Fibroblast of skin of left quadriceps (primary cell): ENCODE data around the gene AGK.
"Not testable (repeated sequence)": the region's sequence is repeated elsewhere in the genome, so short reads cannot be mapped to it uniquely, and the experiment has no call there.

Source experiments
- DNase-seq, 2 experiments: peaks; one replicate each; pipeline ENCODE4 v3.0.0-alpha.2; 2013; ENCODE audit warnings: low read depth in 2 of 2

The AGK gene

DNA sequence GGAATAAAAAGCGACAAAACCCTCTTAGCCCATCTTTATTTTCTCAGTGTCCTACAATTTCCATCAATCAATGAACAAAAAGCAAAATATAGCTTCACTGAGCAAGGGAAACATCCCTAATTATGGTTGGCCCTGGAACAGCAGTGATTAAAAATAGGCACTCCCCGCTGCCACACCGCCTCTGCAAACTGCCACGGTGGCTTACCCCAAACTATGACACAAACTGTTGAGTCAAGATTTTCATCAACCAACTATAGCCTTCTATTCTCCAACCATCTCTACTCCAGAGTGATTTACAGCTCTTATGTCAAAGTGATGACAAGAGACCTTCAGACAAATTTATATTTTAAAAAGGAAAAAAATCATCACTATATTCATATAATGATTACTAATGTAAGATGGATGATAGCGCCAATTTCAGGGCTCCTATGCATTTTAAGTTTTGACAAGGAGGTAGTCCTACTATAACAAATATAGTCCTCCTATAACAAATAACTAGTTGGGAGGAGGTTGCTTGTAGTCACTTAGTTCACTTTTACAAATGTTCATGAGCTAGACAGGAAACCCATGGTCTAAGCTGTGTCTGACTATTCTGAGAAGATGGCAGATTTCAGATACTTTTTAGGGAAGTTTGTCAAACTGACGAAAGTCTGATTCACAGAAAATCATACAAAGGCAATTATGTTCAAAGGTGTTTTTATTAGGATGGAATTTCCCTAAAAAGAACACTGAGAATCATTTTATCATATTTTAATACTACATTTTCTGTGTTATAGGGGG is 124.4 kb downstream of the AGK start:
- DNase-seq = no peak

DNA sequence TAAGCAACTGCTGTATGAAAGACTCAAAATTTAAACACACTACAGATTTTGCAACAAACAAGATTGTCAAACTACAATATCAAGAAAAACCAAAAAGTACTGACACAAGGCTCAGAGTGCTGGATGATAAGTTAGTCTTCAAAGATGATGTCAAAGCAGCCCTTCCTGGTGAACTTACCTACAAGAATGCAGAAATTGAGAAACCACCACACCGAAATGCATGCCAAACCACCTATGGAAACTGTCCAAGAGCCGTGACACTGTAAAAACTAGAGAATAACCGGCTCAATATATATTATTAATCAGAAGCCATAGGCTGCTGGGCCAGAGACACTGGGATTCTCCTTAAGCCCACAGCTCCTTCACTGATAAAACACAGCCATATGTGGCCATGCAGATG is 125.4 kb downstream of the AGK start:
- peak in 1 of 2 experiments; percentile 15 for DNase-seq

DNA sequence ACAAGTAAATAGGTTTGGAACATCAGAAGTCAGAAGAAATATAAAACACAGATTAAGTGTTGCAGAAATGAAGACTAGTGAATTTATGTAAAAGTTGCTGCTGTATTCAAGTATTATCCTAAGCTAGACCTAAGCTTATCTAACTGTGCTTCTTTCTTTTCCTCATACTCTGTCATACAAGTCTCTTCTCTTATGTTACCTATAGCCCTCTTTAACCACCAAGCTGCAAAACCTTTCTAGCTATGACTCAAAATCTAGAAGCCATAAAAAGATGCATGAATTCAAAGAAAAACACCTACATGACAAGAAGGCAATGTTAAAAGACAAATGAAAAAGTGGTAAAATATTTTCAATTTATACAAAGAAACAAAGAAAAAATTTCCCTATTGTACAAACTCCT is 127.8 kb downstream of the AGK start:
- DNase-seq = no peak

DNA sequence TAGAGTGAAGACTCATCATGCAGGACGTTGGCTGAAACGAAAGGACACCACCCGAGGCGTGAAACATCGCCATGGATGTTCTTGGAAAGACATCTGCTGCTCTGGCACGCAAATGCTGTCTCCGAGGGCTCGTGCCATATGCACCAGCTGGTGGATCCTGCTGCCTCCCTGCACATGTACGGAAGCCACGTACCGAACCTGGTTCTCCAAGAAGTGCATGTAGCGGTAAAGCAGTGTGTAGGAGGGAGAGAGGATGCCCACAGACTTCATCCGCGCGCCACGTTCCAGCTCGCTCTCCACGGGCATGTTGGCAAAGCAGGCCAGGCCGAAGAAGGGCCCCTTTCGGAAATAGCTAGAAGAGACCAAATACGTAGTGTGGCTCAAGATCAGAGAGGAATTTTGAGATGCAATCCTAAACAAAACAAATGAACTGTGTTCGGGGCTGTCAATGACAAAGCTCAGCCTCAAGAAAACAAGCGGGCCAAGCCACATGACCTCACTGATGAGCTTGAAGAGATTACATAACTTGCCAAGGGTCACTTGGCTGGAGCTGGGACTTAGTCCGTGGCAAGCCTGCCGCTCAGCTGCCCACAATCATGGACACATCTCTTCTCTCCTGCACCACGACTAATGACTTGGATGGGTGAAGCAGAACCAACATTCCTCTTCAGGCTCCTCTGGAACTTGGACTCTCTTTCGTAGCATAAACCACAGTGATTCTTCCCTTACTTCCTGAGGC is 134.2 kb downstream of the AGK start:
- no peak for DNase-seq

DNA sequence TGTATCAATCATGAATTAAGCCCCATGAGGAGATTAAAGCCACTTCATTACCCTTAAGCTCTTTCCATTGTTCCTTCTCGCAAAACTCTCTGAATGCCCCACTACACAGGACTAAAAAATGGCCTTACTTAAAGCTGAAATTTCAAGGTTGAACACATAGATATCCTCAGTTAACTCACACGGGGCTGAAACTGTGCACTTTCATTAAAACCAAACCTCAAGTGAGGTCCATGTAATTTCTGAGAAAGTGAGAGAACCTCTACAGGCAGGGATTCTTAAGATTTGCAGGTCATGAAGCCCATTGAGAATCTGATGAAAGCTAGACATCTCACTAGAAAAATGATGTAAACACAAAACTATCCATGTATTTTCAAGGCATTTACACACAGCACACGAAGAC is 134.9 kb downstream of the AGK start:
- no peak for DNase-seq

DNA sequence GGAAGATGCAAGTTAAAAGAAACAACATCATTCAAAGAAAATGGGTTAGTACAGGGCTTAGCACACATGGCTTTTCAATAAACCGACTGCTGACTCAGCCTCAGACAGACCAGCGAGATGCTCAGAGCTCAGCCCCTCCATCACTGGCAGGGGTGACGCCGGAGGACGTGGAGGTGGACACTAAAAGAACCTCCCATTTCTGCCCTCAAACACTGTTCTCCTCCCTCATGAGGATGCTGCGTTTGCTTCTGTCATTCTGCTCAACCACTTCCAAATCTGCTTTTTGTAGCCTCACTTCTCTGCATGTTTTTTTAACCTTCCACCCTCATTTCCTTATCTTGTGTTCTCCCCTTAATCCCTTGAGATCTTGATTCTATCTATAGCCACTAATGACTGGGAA is 135.5 kb downstream of the AGK start:
- DNase-seq = no peak

DNA sequence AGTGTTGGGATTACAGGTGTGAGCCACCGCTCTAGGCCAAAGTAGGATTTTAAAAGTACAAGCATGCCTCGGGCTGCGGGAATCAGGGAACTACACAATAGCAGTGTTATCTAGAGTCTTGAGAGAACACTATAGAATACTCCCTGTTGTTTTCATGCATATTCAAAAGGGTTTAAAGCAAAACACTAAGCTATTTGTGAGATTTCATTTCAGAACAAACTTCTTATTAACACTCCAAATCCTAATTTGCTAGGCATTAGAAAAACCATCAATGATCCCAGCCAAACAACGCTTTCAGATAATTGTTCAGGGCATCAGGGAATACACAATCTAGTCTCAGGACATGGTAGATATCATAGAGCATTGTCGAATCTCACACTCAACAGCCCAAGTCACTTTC is 136.8 kb downstream of the AGK start:
- no peak for DNase-seq

DNA sequence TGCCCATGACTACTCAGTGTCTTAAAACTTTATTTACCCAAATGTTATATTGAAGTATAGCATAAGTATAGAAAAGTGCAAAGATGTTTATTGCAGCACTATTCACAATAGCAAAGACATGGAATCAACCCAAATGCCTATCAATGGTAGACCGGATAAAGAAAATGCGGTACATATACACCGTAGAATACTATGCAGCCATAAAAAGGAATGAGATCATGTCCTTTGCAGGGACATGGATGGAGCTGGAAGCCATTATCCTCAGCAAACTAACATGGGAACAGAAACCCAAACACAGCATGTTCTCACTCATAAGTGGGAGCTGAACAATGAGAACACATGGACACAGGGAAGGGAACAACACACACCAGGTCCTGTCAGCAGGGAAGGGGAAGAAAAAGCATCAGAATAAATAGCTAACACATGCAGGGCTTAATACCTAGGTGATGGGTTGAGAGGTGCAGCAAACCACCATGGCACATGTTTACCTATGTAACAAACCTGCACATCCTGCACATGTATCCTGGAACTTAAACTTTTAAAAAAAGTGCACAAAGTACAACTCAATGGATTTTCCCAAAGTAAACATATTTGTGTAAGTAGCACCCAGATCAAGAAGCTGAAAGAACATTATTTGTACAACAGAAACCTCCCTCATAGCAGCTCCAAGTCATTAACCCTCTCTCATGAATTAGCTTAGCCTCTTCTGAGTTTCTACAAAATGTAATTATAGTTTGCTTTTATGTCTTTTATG is 138.0 kb downstream of the AGK start:
- DNase-seq = not testable (repeated sequence)

DNA sequence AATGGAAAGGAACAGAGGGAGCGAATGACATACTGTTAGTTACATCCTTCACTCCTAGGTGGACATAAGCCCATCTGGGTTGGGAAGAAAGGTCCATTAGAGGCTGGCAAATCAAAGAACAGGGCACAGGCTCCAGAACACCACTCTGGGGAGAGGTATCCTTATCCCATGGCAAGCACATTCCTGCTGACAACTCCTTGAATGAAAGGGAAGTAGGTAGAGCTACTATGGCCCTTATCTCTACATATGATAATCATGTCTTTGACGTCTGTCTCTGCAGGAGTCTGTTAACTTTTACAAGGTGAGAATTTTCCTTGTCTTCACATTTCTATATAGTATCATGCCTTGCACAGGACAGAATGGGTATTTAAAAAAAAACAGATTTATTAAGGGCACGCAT is 140.3 kb downstream of the AGK start:
- no peak for DNase-seq

DNA sequence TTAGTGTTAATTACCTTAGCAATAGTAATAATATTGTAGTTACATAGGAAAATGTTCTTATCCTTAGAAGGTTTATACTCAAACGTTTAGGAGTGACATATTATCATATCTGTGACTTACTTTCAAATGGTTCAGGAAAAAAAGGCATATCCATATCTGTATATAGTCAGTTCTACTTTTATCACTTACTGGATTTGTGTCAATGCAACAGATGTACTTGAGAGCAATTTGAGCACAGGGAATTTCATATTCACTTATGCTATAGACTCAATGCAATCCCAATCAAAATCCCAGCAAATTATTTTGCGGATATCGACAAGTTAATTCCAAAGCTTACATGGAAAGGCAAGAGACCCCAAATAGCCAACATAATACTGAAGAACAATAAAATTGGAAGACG is 140.8 kb downstream of the AGK start:
- DNase-seq = no peak

DNA sequence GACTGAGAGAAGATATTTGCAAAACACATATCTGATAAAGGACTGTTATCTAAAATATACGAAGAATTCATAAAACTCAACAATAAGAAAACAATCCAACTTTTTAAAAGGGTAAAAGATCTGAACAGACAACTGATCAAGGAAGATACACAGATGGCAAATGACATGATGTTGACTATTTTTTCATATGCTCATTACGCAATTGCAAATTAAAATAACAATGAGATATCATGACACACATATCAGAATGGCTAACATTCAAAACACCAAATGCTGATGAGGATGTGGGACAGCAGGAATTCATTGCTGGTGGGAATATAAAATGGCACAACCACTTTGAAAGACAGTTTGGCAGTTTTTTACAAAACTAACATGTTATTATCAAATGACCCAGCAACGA is 141.9 kb downstream of the AGK start:
- DNase-seq = no peak

DNA sequence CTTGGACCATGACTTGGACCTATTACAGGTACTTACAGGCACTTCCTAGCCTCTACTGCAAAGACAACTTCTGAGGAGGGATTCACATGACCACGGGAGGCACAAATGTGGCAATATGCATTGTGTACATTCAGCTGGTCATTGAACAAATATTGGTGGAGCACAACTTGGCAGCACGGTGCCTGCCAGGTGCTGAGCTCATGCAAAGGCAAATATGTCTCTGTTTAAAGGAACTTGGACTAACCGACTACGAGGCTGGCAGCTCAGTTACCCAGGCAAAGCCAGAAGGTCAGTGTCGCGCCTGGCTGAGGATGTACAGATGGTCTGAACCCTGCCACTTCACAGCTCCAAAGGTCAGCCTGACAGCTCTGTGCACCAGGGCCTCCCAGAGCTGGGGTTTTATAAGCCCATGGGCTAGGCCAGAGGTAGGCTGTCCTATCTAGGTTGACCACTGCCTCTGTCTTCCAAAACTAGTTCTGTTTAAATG is 144.6 kb downstream of the AGK start:
- DNase-seq = no peak

DNA sequence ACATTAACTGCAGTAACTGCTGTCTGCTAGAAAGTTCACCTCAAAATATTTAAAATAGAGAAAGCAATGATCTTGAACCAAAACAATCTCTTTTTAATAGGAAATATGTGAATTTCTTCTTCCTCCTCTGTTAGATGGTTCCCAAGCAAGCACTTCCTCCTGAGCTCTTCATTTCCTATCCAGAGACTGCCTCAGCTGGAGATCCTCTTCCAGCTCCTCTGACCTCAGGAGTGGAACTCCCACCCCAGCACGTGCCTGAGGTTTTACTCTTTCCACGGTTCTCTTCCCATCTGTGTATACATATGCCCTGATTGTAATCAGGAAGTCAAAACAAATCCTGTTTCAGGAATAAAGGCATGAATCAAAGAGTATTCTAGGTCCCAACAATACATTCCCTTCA is 145.1 kb downstream of the AGK start:
- DNase-seq = no peak

DNA sequence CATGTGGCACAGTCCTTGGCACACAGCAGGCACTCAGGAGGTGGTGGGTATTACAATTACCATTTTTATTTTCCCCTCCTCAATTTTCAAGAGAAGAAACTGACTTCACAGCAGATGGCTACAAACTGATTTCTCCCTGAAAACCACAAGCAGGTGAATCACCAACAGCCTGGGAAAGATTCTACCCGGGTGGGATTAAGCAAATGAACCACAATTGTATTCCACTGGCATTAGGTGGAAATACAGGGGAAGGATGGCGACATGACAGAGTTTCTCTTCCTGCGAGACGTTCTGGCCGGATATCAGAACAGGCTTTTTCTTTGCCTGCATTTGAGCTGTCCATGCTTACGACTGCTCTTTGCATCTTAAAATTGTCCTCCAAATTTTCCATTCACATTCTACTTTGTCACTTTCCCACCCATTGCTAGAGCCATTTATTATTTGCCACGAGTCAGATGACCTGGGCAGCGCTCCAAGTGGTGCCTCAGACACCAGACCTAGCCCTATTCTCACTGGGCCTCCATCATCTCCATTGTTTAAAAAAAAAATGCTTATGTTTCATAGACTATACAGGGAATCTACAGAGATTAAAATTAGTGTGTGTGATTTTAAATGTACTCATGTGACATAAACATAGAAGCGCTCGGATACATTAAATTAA is 146.1 kb downstream of the AGK start:
- DNase-seq = peak in 1 of 2 experiments; percentile 9

DNA sequence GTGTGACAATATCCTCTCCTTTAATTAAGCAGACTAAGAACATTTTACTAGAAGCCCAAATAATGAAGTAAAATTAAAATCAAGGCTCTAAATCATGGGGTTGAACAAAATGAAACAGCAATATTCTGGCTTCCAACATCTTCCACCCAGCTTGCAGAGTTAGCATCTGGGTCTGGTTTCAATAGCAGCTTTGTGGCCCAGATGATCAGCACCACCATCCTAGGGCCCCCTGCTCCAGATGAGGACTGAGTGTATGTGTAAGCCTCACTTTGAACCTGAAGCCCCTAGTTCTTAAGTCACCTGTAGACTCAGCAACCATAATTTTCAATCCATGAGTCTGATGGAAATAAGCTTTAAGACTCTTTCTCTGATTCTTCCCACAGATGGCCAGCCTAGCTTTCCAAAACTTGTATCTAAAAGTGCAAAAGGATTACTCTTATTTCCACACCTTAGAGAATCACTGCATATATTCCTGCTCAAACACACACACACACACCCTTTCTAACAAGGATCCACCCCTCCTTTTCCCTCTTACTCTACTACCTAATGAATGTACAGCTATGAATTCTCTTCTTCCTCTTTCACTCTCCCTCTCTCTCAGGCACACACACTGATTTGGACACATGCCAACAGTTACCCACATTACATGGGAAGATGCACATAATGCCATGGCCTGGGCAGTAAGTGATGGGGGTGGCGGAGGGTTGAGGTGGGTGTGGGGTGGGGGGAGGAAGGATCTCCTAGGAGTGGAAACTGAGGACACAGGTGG is 147.2 kb downstream of the AGK start:
- no peak for DNase-seq

DNA sequence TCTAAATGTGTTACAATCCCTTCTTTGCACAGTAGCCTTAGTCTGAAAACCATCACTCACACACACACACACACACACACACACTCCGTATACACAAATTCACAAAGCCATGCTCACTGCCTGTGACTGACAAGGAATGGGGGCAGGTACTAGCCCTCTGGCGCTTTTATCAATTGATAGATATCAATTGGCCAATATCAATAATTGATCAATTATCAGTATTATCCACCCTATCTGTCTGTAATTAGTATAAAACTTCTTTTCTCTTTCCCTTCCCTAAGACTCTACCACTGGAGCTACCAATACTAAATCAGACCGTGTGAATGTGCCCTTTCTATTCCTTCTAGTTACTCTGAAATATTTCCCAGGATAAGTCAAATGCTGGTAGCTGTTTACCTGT is 148.7 kb downstream of the AGK start:
- DNase-seq = no peak

DNA sequence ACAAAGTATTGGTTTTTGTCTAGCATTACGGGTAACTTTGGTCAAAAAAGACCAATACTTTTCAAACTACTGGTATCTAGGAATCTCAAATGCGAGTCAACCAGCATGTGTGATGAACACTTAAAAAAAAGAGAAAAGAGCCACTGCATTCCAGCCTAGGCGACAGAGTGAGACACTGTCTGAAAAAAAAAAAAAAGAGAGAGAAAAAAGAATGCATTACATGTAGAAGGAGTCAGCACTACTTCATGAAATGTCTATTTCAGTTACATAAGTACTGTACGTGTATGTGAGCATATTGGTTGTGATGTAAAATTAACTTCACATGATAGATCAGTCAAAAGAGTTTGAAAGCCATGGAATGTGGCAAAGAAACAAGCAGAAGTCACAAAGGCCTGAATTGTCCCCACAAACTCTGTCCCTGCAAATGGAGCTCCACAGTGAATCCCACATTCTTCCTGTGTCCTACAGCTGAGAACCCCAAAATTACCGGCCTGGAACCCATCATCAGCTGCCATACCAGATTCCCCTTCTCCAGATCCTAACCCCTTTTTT is 149.2 kb downstream of the AGK start:
- no peak for DNase-seq

DNA sequence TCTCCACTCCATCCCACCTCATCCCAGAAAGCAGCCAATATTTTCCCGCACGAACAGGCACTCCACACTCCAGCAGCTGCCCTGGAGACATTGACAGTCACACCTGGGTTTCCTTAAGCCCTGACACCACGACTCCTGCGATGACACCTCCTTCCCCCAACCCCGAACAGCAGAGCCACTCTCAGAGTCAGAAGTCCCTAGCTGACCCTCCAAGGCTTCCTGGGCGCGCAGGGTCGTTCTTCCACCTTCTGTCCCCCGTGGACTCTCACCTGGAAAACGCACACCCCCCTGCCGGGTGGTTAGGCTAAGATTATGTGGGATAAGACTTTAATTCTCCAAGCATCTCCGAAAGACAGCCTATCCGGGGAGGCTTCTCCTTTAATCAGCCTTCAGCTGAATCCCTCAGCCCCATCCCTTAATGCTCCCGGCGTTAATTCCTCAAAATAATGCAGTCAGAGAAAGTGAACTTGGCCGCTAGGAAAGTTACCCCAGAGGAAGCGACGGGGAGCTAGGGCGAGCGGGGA is 149.7 kb downstream of the AGK start:
- no peak for DNase-seq

DNA sequence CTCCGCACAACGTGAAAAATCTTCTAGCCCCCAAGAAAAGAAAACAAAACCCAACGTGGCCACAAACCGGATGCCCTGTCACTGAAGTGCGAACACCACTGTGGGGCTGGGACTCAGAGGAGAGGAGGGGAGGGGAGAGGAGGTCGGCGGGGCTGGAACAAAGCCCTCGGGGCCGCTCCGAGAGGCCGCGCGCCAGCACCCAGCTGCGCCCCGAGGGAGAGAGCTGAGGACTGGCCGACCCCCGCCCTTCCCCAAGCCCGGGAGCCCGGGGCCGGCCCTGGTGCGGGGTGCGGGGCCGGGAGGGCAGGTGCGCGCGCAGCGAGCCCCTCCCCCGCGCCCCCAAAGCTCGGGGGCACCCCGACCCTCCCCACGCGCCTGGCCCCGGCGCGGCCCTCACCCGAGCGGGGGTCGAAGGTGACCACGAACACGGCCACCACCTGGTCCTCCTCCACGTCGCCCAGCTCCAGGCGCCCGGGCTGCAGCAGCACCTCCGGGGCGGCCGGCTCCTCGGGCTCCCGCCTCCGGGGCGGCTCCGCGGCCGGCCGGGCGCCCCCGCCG is 150.4 kb downstream of the AGK start:
- no peak for DNase-seq

DNA sequence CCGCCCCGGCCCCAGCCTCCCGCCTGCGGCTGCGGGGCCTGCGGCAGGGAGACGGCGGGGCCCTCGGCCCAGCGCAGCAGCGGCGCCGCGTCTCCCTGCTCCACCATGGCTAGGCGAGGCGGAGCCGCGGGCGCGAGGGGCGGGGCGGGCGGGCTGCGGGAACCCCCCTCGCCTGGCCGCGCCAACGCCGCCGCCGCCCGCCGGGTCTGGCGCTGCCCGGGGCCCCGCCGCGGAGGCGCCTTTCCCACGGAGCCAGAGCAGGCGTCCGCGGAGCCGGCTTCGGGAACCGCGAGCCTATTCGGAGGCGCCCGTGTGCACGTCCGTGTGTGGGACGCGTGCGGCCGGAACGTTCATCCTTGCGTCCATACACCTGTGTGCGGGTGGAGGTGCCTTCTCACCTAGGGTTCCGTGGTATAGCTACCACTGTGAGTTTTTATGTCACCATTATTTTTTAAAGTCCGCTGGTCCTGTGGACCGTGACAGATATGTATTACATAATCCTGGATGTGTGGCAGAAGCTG is 150.9 kb downstream of the AGK start, which contains the start of gene DENND11:
TSS of gene DENND11 (minus strand) at position 120 of the 521 bp plus-strand sequence. CDS start at position 107, 13 bp downstream.
- DNase-seq = no peak
